Gastroesophageal sphincter (tissue), 4 donors: ENCODE results near the gene TRIM65. TPM values are rescaled to one million over a fixed set of nuclear protein-coding genes. Genes with fewer than 3 reads are reported as not detected.
A peak's percentile ranks its signal among the peaks of the same experiment; 100 is the strongest.

Experiments used
- ATAC-seq: fragments of 150-250 bp; one replicate; pipeline ENCODE4 v1.9.1; 2016; ENCODE audit warnings: mild to moderate bottlenecking, moderate library complexity
- H3K27ac ChIP-seq, 4 donors: fragments of 200-600 bp; sonication (generic) in 3 of 4; 1 replicate in 3 of 4; 2 replicates in 1 of 4; pipeline ENCODE4 v1.5.1; 2016 to 2019
- H3K27me3 ChIP-seq: fragments of 200-600 bp; sonication (generic); one replicate; pipeline ENCODE4 v1.5.1; 2019
- H3K36me3 ChIP-seq, 2 donors: fragments of 200-600 bp; sonication (generic); one replicate each; pipeline ENCODE4 v1.5.1; 2019; ENCODE audit warnings: control low read depth in 1 of 2
- H3K4me1 ChIP-seq, 3 donors: fragments of 200-600 bp; sonication (generic); 1 replicate in 2 of 3; 2 replicates in 1 of 3; pipeline ENCODE4 v1.5.1; 2016 to 2019; ENCODE audit warnings: control low read depth in 2 of 3
- H3K4me3 ChIP-seq, 2 donors: fragments of 200-600 bp; sonication (generic); one replicate each; pipeline ENCODE4 v1.5.1; 2019; ENCODE audit warnings: mild to moderate bottlenecking in 1 of 2, moderate library complexity in 1 of 2
- H3K9me3 ChIP-seq, 3 donors: fragments of 200-600 bp; sonication (generic); one replicate each; pipeline ENCODE4 v1.5.1; 2017 to 2019; ENCODE audit warnings: control low read depth in 2 of 3
- EP300 ChIP-seq: sonication (generic); formaldehyde crosslinking; IDR thresholded peaks from one replicate; pipeline ENCODE4 v1.6.1; 2017; ENCODE audit warnings: antibody characterized with exemption, mild to moderate bottlenecking
- POLR2A ChIP-seq, 2 donors: fragments of 450-650 bp; IDR thresholded peaks; one replicate each; pipeline ENCODE4 v1.6.1; 2017; ENCODE audit warnings: antibody characterized with exemption in 2 of 2, mild to moderate bottlenecking in 2 of 2, moderate library complexity in 1 of 2
- POLR2AphosphoS5 ChIP-seq: sonication (generic); formaldehyde crosslinking; IDR thresholded peaks from one replicate; pipeline ENCODE4 v1.6.1; 2017; ENCODE audit warnings: antibody characterized with exemption
- WGBS, 2 donors: methylation state at CpG; one replicate each; pipeline ENCODE4 v1.1.5; 2018; ENCODE audit warnings: low coverage in 1 of 2; 5-methylcytosine and 5-hydroxymethylcytosine counted together
- total RNA-seq, 4 donors: library from RNA; depleted of rRNA; stranded (reverse); fragments of >200 nt; gene quantifications; one replicate each; pipeline ENCODE4 v1.1.0, GENCODE V29; 2016
- TF ChIP-seq, protein P1 (sequence below), 4 experiments: fragments of 200-600 bp in 2 of 4; fragments of 450-650 bp in 2 of 4; sonication (generic) in 1 of 4; IDR thresholded peaks; one replicate each; pipeline ENCODE4 v1.5.1; 2017 to 2019; ENCODE audit warnings: antibody characterized with exemption in 4 of 4, mild to moderate bottlenecking in 2 of 4, moderate library complexity in 2 of 4

Gene TRIM65
- total RNA-seq, 4 donors from 2014 or later = 18.7 to 34.4 (median 31.2) TPM

DNA sequence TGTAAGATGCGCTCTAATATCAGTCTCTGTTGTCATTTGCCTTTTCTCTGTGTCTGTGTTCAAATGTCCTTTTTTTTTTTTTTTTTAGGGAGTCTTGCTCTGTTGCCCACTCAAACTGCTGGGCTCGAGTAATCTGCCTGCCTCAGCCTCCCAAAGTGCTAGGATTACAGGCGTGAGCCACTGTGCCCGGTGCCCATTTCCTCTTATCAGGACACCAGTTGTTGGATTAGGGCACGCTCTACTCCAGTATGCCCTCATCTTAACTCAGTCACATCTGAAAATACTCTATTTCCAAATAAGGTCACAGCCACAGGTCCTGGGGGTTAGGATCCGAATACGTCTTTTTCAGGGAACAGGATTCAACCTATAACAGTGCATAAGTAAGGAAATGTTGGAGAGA lies 16.5 kb downstream of the TRIM65 start:
- peaks cover 0 to 7% of the 10 kb centered on the region in 2 donors for H3K36me3 ChIP-seq
- peak overlapping the region in 2 of 4 donors; percentile 14 to 24 for H3K27ac ChIP-seq
- no peaks in the 10 kb centered on the region for H3K9me3 ChIP-seq
- TF ChIP-seq, protein P1, sequence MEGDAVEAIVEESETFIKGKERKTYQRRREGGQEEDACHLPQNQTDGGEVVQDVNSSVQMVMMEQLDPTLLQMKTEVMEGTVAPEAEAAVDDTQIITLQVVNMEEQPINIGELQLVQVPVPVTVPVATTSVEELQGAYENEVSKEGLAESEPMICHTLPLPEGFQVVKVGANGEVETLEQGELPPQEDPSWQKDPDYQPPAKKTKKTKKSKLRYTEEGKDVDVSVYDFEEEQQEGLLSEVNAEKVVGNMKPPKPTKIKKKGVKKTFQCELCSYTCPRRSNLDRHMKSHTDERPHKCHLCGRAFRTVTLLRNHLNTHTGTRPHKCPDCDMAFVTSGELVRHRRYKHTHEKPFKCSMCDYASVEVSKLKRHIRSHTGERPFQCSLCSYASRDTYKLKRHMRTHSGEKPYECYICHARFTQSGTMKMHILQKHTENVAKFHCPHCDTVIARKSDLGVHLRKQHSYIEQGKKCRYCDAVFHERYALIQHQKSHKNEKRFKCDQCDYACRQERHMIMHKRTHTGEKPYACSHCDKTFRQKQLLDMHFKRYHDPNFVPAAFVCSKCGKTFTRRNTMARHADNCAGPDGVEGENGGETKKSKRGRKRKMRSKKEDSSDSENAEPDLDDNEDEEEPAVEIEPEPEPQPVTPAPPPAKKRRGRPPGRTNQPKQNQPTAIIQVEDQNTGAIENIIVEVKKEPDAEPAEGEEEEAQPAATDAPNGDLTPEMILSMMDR (IDR thresholded peaks at IDR 0.05) = no peak
- TF ChIP-seq POLR2AphosphoS5 (no peak), POLR2A (IDR thresholded peaks at IDR 0.05) (no peak), EP300 (no peak)
- no peak overlapping the region for H3K4me3 ChIP-seq
- no peaks in the 10 kb centered on the region for H3K27me3 ChIP-seq
- peaks cover 8 to 39% (median 17%) of the 10 kb centered on the region in 3 donors for H3K4me1 ChIP-seq
- WGBS, 2 donors = 74 to 83% methylated on average over 1 to 7 of the region's 7 CpGs
- no peak for ATAC-seq

DNA sequence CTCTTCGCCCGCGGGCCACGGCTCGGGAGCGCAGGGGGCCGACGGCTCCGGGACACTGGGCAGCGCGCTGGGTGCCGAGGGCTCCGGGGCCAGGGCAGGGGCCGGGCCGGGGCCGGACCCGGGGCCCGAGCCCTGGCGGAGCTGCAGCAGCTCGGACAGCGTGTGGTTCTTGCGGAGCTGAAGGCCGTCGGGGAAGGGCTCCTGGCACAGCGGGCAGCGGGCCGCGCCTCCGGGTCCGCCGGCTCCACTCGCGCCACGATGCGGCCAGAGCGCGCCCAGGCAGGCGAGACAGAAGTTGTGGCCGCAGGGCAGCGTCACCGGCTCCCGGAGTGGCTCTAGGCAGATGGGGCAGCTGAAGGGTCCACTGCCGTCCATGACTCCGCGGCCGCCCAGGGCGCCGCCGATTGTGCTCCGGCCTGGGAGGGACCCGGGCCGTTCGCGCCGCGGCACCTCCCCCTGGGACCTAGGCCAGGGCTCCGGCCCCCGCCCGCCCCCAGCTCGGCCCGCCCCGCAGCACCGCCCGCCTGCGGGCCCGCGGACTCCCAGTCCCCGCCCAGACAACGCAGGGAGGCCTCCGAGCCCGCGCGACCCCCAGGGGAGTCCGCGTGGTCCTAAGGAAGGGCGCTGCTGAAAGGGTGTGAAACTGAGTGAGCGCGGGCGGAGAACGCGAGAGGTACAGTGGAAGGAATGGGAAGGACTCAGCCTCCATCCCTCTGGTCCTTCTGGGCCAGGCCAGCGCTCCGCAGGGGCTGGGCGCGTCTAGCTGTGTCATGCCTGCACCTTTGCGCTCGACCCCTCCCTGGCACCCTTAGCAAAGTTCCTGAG lies 18.4 kb downstream of the TRIM65 start, which contains the start of gene TRIM47:
Gene TRIM47, minus strand, starts transcription at position 408 of the 825 bp plus-strand sequence. Its CDS starts 33 bp downstream, at position 375.
- 5 to 7% methylated on average over 6 of the region's 87 CpGs for WGBS, 2 donors
- Histone ChIP-seq H3K36me3 (peaks cover 0 to 24% of the 10 kb centered on the region in 2 donors), H3K27me3 (no peaks in the 10 kb centered on the region), H3K9me3 (no peaks in the 10 kb centered on the region), H3K4me3 (peak within 1 kb of the TSS; percentile 44 to 92), H3K27ac (peak within 1 kb of the TSS; percentile 66 to 99 (median 96)), H3K4me1 (peaks cover 8 to 58% (median 36%) of the 10 kb centered on the region in 3 donors)
- TF ChIP-seq, protein P1 (IDR thresholded peaks at IDR 0.05) = peak in 3 of 4 experiments; percentile 30 to 59 (median 41)
- TF ChIP-seq POLR2AphosphoS5 (peak; percentile 80), EP300 (no peak), POLR2A (IDR thresholded peaks at IDR 0.05) (peak; percentile 86 to 90)
- ATAC-seq = peak; percentile 81

DNA sequence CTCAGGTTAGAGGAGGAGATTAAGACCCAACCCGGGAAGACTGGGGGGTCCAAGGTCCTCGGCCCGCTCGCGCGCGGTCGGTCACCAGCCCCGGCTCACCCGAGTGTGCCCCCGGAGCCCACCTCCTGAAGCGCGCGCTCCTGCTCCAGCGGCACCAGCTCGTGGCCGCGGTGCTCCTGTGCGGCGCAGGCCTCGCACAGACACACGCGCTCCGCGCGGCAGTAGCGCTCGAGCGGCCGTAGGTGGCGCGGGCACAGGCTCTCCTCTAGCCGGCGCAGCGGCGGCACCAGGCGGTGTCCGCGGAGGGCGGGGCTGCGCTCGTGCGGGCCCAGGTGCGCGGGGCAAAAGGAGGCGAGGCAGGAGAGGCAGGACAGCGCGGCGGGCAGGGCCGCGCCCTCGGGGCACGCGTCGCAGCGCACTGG lies 19.0 kb downstream of the TRIM65 start:
- Histone ChIP-seq H3K9me3 (no peaks in the 10 kb centered on the region), H3K27ac (peak overlapping the region; percentile 66 to 99 (median 96)), H3K27me3 (no peaks in the 10 kb centered on the region), H3K4me1 (peaks cover 12 to 64% (median 42%) of the 10 kb centered on the region in 3 donors), H3K4me3 (peak overlapping the region; percentile 44 to 92), H3K36me3 (peaks cover 0 to 24% of the 10 kb centered on the region in 2 donors)
- 0% methylated on average over 1 of the region's 56 CpGs; no CpG with 5 or more reads in 1 of the 2 donors for WGBS, 2 donors
- TF ChIP-seq, protein P1 (IDR thresholded peaks at IDR 0.05) = peak in 3 of 4 experiments; percentile 48 to 88 (median 85)
- TF ChIP-seq EP300 (no peak), POLR2A (IDR thresholded peaks at IDR 0.05) (peak in 1 of 2 donors; percentile 7), POLR2AphosphoS5 (peak; percentile 55)
- peak; percentile 75 for ATAC-seq

DNA sequence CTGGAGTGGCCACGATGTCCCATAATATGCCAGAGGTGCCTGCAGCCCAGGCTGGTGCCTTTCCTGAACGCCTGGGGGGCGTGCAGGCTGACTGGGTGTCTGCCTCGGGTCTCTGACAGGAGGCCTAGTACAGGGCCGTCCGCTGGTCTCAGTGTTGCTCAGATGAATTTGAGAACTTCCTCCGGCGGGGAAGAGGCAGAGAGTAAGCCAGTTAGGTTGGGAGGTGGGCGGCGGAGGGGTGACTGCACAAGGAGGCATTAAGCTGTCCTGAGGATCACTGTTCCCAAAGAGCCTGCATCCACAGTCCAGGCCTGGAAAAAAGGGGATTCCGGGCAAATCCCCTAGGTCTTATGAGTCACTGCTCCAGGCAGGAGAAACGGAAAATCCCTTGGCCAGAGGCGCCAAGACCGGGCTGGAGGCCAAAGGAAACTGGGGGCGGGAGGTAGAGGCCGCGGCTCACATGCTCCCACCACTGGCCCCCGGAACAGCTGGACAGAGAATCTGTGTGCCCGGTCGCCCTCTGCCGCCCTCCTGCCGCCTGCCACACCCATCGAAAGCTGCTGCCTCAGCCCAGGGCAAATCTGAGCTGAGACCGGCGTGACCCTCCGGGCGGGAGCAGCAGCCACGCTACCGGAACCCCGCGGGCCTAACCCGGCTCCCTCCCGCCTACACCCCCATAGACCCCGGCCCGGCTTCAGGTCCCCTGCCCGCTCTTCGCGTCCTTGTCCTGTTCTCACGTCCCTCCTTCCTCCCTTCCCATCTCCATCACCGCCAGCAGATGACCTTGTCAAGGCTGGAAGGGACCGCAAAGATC lies 19.6 kb downstream of the TRIM65 start:
- WGBS, 2 donors = 0% methylated on average over 3 to 6 of the region's 41 CpGs
- H3K27ac ChIP-seq = peak overlapping the region; percentile 66 to 99 (median 96)
- TF ChIP-seq, protein P1 (IDR thresholded peaks at IDR 0.05) = peak in 2 of 4 experiments; percentile 21 to 51
- TF ChIP-seq POLR2A (IDR thresholded peaks at IDR 0.05) = peak in 1 of 2 donors; percentile 27
- peak; percentile 98 for TF ChIP-seq POLR2AphosphoS5
- TF ChIP-seq EP300 = no peak
- H3K9me3 ChIP-seq = no peaks in the 10 kb centered on the region
- no peaks in the 10 kb centered on the region for H3K27me3 ChIP-seq
- peak; percentile 59 for ATAC-seq
- peaks cover 12 to 71% (median 46%) of the 10 kb centered on the region in 3 donors for H3K4me1 ChIP-seq
- H3K36me3 ChIP-seq = peaks cover 0 to 24% of the 10 kb centered on the region in 2 donors
- peak overlapping the region; percentile 44 to 92 for H3K4me3 ChIP-seq
